Activated CD8-positive, alpha-beta memory T cell treated with anti-CD3 and anti-CD28 coated beads, Interleukin-2, amount 10 ng/mL, durations not matched to agents 7 days and 5 days (primary cell): ENCODE results near the gene RERE. TPM values are rescaled to one million over a fixed set of nuclear protein-coding genes. Genes with fewer than 3 reads are reported as not detected.

Experiments
- ATAC-seq: fragments of 150-1000 bp; cut with Tn5 transposase; one replicate; pipeline ENCODE4 v1.10.0; 2021; ENCODE audit warnings: moderate library complexity
- CTCF ChIA-PET: fragments of 350-600 bp; sonication (Branson Sonifier 250); formaldehyde crosslinking; loops from one replicate; lab custom pipeline; 2021; ENCODE audit warnings: antibody characterized with exemption; lab: Charles Lee
- DNase-seq: peaks from one replicate; pipeline ENCODE4 v3.0.0-alpha.2; 2020
- H3K27ac Mint-ChIP-seq: one replicate; pipeline ENCODE4 v1.8.0; 2021; ENCODE audit warnings: mild to moderate bottlenecking, mixed read lengths
- H3K27me3 Mint-ChIP-seq: one replicate; pipeline ENCODE4 v1.8.0; 2021; ENCODE audit warnings: mixed read lengths
- H3K36me3 Mint-ChIP-seq: one replicate; pipeline ENCODE4 v1.8.0; 2021; ENCODE audit warnings: mild to moderate bottlenecking, mixed read lengths
- H3K4me1 Mint-ChIP-seq: one replicate; pipeline ENCODE4 v1.8.0; 2021; ENCODE audit warnings: mixed read lengths
- H3K4me3 Mint-ChIP-seq: one replicate; pipeline ENCODE4 v1.8.0; 2021; ENCODE audit warnings: mild to moderate bottlenecking, moderate library complexity, mixed read lengths
- H3K9me3 Mint-ChIP-seq: one replicate; pipeline ENCODE4 v1.8.0; 2022; ENCODE audit warnings: low read depth, mixed read lengths
- total RNA-seq, 2 experiments: library from RNA; stranded (reverse); gene quantifications; one replicate each; pipeline ENCODE4 v1.2.3, GENCODE V29; 2021

RERE gene
- total RNA-seq, 2 experiments from 2014 or later = 38.3 TPM

- Mint-ChIP-seq H3K9me3 (no peaks in the 10 kb centered on the region), H3K27me3 (no peaks in the 10 kb centered on the region), H3K36me3 (peaks cover 2% of the 10 kb centered on the region), H3K4me1 (peaks cover 24% of the 10 kb centered on the region), H3K27ac (peak overlapping the region; percentile 70), H3K4me3 (peak overlapping the region; percentile 19)
- CTCF ChIA-PET = interaction anchor here (1.1 to 2.5 kb wide), 5 partner anchors 9 to 151 kb away, joined by 3 to 9 read pairs (median 4); no protein-coding TSS in a partner anchor
- ATAC-seq = no peak
- DNase-seq = no peak
Observed at GRCh38 chr1:8712413-8713231, 104.8 kb downstream of the RERE start.

- Mint-ChIP-seq H3K36me3 (peaks cover 2% of the 10 kb centered on the region), H3K27ac (peak overlapping the region; percentile 25), H3K27me3 (no peaks in the 10 kb centered on the region), H3K4me1 (peaks cover 24% of the 10 kb centered on the region), H3K4me3 (no peak overlapping the region), H3K9me3 (no peaks in the 10 kb centered on the region)
- ATAC-seq (peak; percentile 27), DNase-seq (no peak)
- CTCF ChIA-PET = interaction anchor here (1.1 to 2.5 kb wide), 4 partner anchors 8 to 150 kb away, joined by 3 to 9 read pairs (median 4); no protein-coding TSS in a partner anchor
Observed at GRCh38 chr1:8711873-8712412, 105.5 kb downstream of the RERE start.

- Mint-ChIP-seq H3K9me3 (no peaks in the 10 kb centered on the region), H3K27me3 (no peaks in the 10 kb centered on the region), H3K27ac (no peak overlapping the region), H3K4me3 (no peak overlapping the region), H3K36me3 (peaks cover 2% of the 10 kb centered on the region), H3K4me1 (peaks cover 24% of the 10 kb centered on the region)
- DNase-seq = no peak
- no peak for ATAC-seq
- CTCF ChIA-PET = interaction anchor here (2.5 kb wide), 1 partner anchor 150 kb away, joined by 5 read pairs; no protein-coding TSS in a partner anchor
Observed at GRCh38 chr1:8711151-8711550, 106.3 kb downstream of the RERE start.

GRCh38 chr1:8708259-8708658 is 109.2 kb downstream of the RERE start:
- CTCF ChIA-PET = interaction anchor here (1.4 kb wide), 1 partner anchor 297 kb away, joined by 3 read pairs; no protein-coding TSS in a partner anchor
- DNase-seq = no peak
- ATAC-seq = no peak
- no peak overlapping the region for H3K27ac Mint-ChIP-seq
- no peaks in the 10 kb centered on the region for H3K9me3 Mint-ChIP-seq
- H3K4me1 Mint-ChIP-seq = peaks cover 22% of the 10 kb centered on the region
- H3K4me3 Mint-ChIP-seq = no peak overlapping the region
- H3K36me3 Mint-ChIP-seq = peaks cover 2% of the 10 kb centered on the region
- peaks cover 16% of the 10 kb centered on the region for H3K27me3 Mint-ChIP-seq

GRCh38 chr1:8706995-8707396 is 110.4 kb downstream of the RERE start:
- Mint-ChIP-seq H3K27ac (no peak overlapping the region), H3K36me3 (peaks cover 4% of the 10 kb centered on the region), H3K4me1 (peaks cover 17% of the 10 kb centered on the region), H3K4me3 (no peak overlapping the region), H3K9me3 (no peaks in the 10 kb centered on the region), H3K27me3 (peaks cover 22% of the 10 kb centered on the region)
- no peak for DNase-seq
- CTCF ChIA-PET = interaction anchor here (0.7 to 1.8 kb wide), 4 partner anchors 10 to 276 kb away, joined by 3 to 5 read pairs (median 3); no protein-coding TSS in a partner anchor
- ATAC-seq = no peak

- CTCF ChIA-PET = interaction anchor here (0.7 to 1.8 kb wide), 5 partner anchors 9 to 275 kb away, joined by 3 to 5 read pairs (median 3); no protein-coding TSS in a partner anchor
- Mint-ChIP-seq H3K27ac (no peak overlapping the region), H3K27me3 (peaks cover 23% of the 10 kb centered on the region), H3K4me3 (no peak overlapping the region), H3K9me3 (no peaks in the 10 kb centered on the region), H3K36me3 (peaks cover 4% of the 10 kb centered on the region), H3K4me1 (peaks cover 19% of the 10 kb centered on the region)
- ATAC-seq = no peak
- no peak for DNase-seq
Observed at GRCh38 chr1:8706291-8706690, 111.1 kb downstream of the RERE start.

- CTCF ChIA-PET = interaction anchor here (0.8 to 2.9 kb wide), 7 partner anchors 8 to 157 kb away, joined by 3 to 15 read pairs (median 4); no protein-coding TSS in a partner anchor
- Mint-ChIP-seq H3K27me3 (peaks cover 23% of the 10 kb centered on the region), H3K4me3 (no peak overlapping the region), H3K9me3 (no peaks in the 10 kb centered on the region), H3K27ac (no peak overlapping the region), H3K4me1 (peaks cover 28% of the 10 kb centered on the region), H3K36me3 (peaks cover 4% of the 10 kb centered on the region)
- ATAC-seq (no peak), DNase-seq (no peak)
Observed at GRCh38 chr1:8704866-8705506, 112.5 kb downstream of the RERE start.

- peak overlapping the region; percentile 70 for H3K4me3 Mint-ChIP-seq
- peaks cover 2% of the 10 kb centered on the region for H3K36me3 Mint-ChIP-seq
- H3K4me1 Mint-ChIP-seq = peaks cover 35% of the 10 kb centered on the region
- H3K9me3 Mint-ChIP-seq = no peaks in the 10 kb centered on the region
- peak overlapping the region; percentile 67 for H3K27ac Mint-ChIP-seq
- DNase-seq = peak; percentile 76
- H3K27me3 Mint-ChIP-seq = peaks cover 23% of the 10 kb centered on the region
- ATAC-seq = peak; percentile 68
- CTCF ChIA-PET = interaction anchor here (1.3 to 2.9 kb wide), 9 partner anchors 10 to 156 kb away, joined by 3 to 15 read pairs (median 5); no protein-coding TSS in a partner anchor
Observed at GRCh38 chr1:8702850-8703810, 114.3 kb downstream of the RERE start.

- Mint-ChIP-seq H3K9me3 (no peaks in the 10 kb centered on the region), H3K4me1 (peaks cover 35% of the 10 kb centered on the region), H3K4me3 (peak overlapping the region; percentile 70), H3K27me3 (peaks cover 23% of the 10 kb centered on the region), H3K27ac (peak overlapping the region; percentile 82), H3K36me3 (peaks cover 2% of the 10 kb centered on the region)
- CTCF ChIA-PET = interaction anchor here (1.4 to 1.7 kb wide), 2 partner anchors 28 to 141 kb away, joined by 4 to 9 read pairs; no protein-coding TSS in a partner anchor
- ATAC-seq = no peak
- no peak for DNase-seq
Observed at GRCh38 chr1:8702472-8702849, 115.0 kb downstream of the RERE start.

GRCh38 chr1:8701794-8702471 is 115.5 kb downstream of the RERE start:
- H3K36me3 Mint-ChIP-seq = peaks cover 2% of the 10 kb centered on the region
- peak overlapping the region; percentile 70 for H3K4me3 Mint-ChIP-seq
- ATAC-seq (peak; percentile 5), DNase-seq (no peak)
- CTCF ChIA-PET = interaction anchor here (0.6 to 2.4 kb wide), 10 partner anchors 11 to 303 kb away, joined by 3 to 11 read pairs (median 5); no protein-coding TSS in a partner anchor
- H3K27me3 Mint-ChIP-seq = peaks cover 23% of the 10 kb centered on the region
- peaks cover 35% of the 10 kb centered on the region for H3K4me1 Mint-ChIP-seq
- H3K9me3 Mint-ChIP-seq = no peaks in the 10 kb centered on the region
- peak overlapping the region; percentile 82 for H3K27ac Mint-ChIP-seq

- CTCF ChIA-PET = interaction anchor here (2.4 kb wide), 1 partner anchor 30 kb away, joined by 11 read pairs; no protein-coding TSS in a partner anchor
- peaks cover 35% of the 10 kb centered on the region for H3K4me1 Mint-ChIP-seq
- H3K27ac Mint-ChIP-seq = no peak overlapping the region
- DNase-seq = no peak
- H3K36me3 Mint-ChIP-seq = peaks cover 2% of the 10 kb centered on the region
- no peak for ATAC-seq
- H3K27me3 Mint-ChIP-seq = peaks cover 17% of the 10 kb centered on the region
- no peak overlapping the region for H3K4me3 Mint-ChIP-seq
- no peaks in the 10 kb centered on the region for H3K9me3 Mint-ChIP-seq
Observed at GRCh38 chr1:8699679-8700078, 117.8 kb downstream of the RERE start.
